Retinal pigment epithelial cell (primary cell): ENCODE results near the gene ABT1.

Experiments
- DNase-seq: peaks from one replicate; pipeline ENCODE4 v3.0.0-alpha.2; 2010; ENCODE audit warnings: low read depth
- H3K4me3 ChIP-seq: 2 replicates; pipeline ENCODE4 v1.5.1; 2011; ENCODE audit warnings: mild to moderate bottlenecking, low read length, control low read depth, moderate library complexity
- CTCF ChIP-seq: conservative IDR thresholded peaks from 2 replicates; pipeline ENCODE4 v1.5.1; 2011; ENCODE audit warnings: low read depth, low read length, control low read depth, inconsistent platforms

Gene ABT1

GRCh38 chr6:26598267-26598666, 1.5 kb downstream of the ABT1 start:
- peak overlapping the region; percentile 99 for H3K4me3 ChIP-seq
- no peak for TF ChIP-seq CTCF
- DNase-seq: no peak

- DNase-seq: no peak
- no peak overlapping the region for H3K4me3 ChIP-seq
- no peak for TF ChIP-seq CTCF
Observed at GRCh38 chr6:26599134-26599533, 2.4 kb downstream of the ABT1 start.

GRCh38 chr6:26599591-26599990, 2.8 kb downstream of the ABT1 start:
- H3K4me3 ChIP-seq: no peak overlapping the region
- no peak for TF ChIP-seq CTCF
- DNase-seq: no peak

- no peak overlapping the region for H3K4me3 ChIP-seq
- no peak for TF ChIP-seq CTCF
- no peak for DNase-seq
Observed at GRCh38 chr6:26600759-26601158, 4.0 kb downstream of the ABT1 start.

GRCh38 chr6:26602262-26602661, 5.5 kb downstream of the ABT1 start:
- no peak for DNase-seq
- TF ChIP-seq CTCF: no peak
- no peak overlapping the region for H3K4me3 ChIP-seq

GRCh38 chr6:26604026-26604425, 7.3 kb downstream of the ABT1 start:
- no peak for TF ChIP-seq CTCF
- H3K4me3 ChIP-seq: no peak overlapping the region
- no peak for DNase-seq

GRCh38 chr6:26604797-26605196, 8.0 kb downstream of the ABT1 start:
- H3K4me3 ChIP-seq: no peak overlapping the region
- TF ChIP-seq CTCF: no peak
- DNase-seq: no peak
